Measurements from ENCODE around the gene SYNDIG1.

Gene SYNDIG1

DNA sequence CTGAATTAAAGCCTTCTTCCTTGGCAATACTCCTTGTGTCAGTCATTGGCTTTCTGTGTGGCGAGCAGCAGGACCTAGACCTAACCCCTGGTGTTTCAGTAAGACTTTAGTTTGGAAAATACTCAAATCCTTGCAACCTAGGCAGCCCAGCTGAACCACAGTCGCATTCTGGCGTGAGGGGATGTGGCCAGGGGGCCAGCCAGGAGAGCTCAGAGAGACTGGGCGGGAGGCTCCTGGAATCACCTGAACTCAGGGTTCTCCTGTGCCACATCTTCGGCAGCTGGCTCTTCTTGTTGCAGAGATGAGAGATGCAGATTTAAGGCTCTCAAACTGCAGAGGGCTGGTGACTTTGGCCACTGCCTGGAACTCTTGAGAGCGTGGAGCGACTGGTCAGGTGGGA, 102.7 kb downstream of the SYNDIG1 start:
- DNase-seq, result no peak

- no peak for DNase-seq
Observed at GRCh38 chr20:24572862-24573261, 103.4 kb downstream of the SYNDIG1 start.

DNA sequence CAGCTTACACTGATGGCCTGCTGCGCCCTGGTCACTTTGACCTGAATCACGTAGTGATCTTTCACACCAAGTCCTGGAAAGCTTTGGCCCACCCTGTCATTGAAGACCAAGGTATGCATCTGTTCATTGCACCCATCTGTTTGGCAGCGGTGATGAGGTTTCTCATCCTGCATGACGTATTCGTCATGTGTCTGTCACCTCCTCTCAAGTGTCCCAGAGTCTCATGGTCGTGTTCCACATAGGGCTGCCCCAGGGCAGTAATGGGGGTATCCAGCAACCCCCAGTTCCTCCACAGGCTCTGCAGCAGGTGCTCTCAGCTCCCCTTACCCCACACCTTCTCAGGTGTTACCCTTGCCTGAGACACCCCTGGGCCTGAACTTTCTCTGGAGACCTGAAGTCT, 104.1 kb downstream of the SYNDIG1 start:
- DNase-seq, result no peak

- DNase-seq, result no peak
Observed at GRCh38 chr20:24574307-24574706, 104.9 kb downstream of the SYNDIG1 start.

DNA sequence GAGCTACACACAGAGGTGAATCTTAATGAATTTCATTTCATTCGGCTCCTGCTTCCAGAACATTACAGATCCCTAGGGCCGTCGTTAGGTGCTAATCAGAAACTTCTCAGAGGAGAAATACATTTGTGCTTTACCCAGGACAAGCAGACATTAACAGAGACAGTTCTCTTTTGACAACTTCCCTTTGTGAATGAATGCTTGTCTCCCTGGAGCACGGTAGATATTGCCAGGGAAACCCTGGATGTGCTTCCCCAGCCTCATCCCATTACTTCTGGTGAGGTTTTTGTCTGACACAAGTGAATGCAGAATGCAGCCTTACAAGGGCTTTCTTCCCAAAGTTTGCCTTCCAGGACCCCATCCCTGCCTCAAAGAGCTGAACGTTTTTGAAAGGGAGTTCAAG, 105.4 kb downstream of the SYNDIG1 start:
- no peak for DNase-seq

DNA sequence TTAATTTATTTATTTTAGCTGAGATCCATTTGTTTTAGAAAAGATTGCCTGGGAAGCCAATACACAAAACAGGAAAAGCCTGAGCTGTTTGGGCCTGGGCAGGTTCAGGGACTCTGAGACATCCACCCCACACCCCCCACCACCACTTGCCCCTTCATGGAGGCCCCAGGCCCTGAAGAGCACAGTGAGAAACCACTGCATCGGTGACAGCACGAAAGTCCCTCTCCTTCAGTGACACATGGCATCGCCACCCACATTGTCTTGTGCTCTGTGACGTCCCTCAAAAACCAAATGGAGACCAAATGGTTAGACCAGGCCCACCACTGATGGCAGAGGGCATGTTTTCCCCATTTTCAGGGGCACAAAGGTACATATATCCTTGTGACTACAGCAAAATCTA, 106.4 kb downstream of the SYNDIG1 start:
- DNase-seq, result no peak

- DNase-seq, result no peak
Observed at GRCh38 chr20:24576447-24576846, 107.0 kb downstream of the SYNDIG1 start.

DNA sequence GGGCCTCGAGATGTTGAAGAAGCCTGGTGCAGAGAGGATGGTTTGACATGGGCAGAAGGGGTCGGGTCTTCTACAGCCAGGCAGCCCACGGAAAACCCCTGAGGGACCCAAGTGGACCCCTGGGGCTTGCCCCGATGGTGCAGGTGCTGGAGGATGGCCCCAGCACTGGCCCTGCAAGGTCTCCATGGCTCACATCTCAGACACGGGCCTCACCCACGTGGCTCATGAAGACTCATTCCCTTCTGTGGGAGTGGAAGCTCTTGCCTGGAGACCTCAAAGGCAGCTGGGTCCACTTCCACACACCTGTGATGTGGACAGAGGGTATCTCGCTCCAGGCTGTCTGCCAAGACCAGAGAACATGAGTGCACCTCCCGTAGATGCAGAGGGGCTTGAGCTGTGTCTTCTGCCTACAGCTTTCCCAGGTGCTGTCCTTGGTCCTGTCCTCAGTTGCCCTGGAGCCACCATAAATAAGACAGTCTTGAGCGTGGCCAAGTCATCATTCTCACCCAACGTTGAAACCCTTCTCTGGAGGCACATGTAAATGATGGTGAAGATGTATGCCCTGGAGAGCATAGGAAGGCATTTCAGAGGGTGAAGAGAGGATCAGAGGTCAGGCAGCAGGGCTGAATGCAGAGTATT, 108.0 kb downstream of the SYNDIG1 start:
- DNase-seq, result no peak

DNA sequence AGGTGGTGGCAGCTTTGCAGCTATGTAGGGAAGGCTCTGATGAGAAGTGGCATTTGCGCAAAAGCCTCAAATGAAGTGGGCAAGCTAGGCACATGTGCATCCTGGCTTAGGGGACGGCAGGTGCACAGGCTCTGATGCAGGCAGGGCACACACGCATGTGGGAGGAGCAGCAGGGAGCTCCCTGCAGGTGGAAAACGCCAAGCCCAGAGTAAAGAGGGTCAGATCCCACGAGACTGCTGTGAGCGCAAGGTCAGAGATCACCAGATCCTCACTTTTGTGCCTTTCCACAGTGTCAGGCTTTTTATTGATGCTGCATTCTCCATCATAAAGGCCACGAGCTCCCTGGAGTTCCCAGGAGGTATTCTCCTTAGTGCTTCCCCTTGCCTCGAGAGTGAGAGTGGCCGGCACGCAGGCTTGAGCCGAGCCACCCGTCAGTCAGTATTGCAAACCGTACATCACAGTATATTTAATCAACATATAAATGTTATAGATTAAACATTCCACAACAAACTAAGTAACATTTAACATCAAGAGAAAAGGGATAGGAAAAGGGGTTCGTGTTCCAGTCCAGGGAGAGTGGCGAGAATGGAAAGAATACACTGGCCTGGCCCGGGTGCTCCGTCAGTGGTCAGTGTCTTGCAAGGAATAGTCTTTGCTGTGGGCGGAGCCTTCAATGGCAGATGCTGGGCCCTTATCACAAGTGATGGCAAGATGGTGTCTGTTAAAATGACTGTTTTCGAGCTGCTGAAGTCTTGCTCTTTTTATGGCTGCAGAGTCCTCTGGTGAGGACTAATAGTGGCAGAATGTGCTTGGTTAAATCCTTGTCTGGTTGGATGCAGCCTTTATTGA, 109.4 kb downstream of the SYNDIG1 start:
- DNase-seq, result no peak

DNA sequence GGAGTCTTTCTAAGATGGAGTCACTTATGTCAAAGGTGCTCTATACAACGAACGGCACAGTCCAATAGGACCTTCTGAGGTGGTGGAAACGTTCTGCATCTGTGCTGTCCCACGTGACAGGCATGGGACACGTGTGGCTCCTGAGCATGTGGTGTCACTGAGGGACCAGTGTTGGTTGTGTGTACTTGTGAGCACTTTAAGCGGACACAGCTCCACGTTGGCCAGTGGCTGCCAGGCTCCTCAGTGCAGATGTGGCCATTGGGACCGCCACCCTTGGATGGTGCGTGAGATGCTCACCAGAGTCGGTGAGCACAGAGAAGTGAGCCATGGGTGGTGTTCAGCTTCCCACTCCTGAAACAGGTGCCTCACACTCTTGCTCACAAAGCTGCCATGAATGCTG, 110.0 kb downstream of the SYNDIG1 start:
- DNase-seq, result no peak

DNA sequence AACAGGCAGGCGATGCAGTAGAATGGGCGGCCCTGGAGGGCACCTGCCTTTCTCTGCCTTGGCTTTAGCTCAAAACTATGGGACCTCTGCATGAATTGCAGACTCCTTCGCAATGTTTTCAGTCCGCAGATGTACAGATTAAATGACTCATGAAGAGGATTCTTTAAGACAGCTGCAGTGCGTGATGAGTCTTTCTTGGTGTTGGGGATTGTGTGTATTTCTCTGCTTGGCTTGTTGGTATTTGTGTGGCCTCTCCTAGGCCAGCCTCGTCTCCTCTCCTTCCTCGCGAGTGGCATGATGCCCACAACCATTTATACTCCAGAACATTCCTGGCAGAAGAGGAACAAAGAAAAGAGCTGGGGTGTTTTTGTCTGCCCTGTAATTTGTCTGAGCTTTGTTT, 110.6 kb downstream of the SYNDIG1 start:
- DNase-seq, result no peak

DNA sequence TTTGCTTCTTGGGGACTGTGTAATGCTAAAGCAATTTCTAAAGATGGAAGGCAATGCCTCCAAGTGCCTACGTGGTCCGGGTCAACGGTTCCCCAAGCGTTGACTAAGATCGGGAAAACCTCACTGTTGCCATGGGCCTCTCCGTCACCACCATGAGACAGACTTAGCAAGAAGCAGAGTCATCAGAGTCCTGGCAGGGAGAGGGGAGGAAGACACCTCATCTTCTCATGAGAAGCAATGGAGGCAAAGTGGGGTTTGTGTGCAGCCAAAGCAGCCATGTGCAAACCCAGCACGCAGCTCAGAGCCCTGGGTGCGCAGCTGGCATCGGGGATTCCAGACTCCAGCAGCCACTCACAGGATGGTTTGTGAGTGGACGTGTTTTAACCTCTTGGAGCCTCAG, 111.4 kb downstream of the SYNDIG1 start:
- no peak for DNase-seq

DNA sequence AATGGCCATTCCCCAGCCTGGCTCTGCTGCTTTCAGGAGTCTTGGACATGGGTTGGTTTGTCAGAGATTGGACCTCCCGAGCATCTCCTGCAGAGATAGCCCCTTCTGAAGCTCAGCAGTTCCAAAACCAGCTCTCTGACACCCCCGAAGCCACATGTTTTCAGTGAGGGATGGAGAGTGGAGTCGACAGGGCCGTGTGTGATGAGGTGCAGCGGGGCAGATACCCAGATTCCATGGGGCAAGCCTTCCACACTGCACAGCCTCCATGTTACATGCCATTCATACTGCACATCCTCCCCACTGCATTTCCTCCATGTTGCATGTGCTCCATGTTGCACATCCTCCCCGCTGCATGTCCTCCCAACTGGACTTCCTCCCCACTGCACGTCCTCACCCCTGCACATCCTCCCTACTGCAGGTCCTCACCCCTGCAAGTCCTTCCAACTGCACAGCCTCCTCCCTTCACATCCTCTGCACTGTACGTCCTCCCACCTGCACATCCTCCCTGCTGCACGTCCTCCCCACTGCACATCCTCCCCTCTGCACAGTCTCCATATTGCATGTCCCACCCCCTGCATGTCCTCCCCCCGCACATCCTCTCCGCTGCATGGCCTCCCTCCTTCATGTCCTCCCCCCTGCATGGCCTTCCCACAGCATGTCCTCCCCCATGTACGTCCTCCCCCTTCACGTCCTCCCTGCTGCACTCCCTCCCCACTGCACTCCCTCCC, 112.2 kb downstream of the SYNDIG1 start:
- no peak for DNase-seq

GRCh38 chr20:24582373-24583168, 113.1 kb downstream of the SYNDIG1 start:
- DNase-seq, result no peak

GRCh38 chr20:24583169-24583792, 113.9 kb downstream of the SYNDIG1 start:
- no peak for DNase-seq

DNA sequence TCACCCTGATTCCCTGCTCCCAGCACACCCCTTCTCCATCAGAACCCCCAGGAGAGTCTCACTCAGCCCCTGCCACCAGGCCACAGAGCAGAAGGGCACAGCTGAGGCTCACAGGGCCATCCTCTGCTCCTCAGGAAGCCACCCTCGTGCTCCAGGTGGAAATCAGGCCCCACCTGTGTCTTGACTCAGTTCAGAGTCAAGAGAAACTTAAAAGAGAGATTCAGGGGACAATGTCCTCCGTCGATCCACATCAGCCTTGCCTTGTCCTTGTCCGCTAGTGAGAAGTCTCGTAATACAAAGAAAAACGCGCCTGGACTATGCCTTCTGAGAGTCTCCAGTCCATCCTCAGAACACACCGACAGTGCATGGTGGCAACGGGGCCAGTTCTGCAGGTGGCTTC, 114.6 kb downstream of the SYNDIG1 start:
- no peak for DNase-seq

DNA sequence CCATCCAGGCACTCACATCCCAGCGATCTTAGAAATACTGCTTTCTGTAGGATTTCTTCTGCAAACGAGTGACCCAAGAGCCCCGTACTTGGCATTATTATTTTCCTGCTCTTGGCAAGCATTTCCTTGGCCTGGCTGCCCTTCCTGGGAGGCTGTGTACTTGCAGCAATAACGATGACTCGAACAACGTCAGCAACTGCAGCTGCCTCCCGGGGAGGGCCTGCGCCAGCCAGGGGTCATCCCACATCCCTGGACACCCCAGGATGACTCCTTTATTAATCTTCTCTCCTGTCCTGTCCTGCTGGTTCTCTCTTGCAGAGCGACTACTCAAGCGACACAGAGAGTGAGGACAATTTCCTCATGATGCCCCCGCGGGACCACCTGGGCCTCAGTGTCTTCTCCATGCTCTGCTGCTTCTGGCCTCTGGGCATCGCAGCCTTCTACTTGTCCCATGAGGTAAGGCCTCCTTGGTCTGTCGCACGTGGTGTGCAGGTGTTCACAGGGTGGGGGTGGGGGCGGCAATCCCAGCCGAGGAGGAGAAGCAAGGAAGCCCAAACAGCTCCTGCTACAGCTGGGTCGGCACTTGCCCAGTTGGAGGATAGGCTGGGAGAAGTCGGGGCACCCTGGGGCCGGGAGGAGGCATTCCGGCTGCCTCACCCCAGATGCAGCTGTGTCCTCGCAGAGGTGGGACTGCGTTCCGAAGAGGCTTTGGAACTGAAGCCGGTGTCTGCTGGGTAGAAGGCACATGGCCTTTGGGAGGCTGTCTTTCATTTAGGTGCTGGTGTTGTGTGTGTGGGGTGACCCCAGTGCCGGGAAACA, 115.3 kb downstream of the SYNDIG1 start:
- no peak for DNase-seq

DNA sequence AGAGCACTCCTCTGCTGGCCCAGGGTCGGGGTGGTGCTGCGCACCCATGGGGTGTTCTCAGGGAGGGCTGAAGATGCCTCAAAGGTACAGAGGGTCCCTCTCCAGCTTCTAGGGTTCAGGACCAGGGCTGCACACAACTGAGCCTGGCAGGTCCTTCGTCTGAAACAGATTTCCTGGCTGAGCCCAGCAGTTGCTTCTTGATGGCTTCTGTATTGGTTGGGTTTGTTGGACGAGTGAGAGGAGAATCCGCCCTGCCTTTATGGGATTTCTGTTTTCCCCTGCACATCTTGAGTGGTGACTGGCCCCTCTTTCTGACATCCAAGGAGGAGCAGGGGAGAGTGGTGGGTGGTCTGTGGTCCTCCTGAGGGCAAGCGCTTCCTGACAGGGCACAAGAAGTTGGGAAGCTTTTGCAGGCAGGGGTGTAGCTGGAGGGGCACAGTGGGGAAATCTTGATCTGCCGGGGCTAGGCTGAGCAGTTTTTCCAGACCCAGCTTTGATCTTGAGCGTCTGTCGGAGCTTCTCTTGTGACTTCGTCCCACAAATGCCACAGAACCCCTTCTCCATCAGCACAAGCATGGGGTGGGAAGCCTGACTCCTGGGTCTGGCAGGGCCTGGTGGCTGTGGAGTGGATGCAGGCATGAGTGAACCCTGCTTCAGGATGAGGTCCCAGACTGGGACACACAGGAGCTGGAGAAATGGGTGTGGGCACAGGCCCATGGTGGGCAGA, 116.5 kb downstream of the SYNDIG1 start:
- no peak for DNase-seq

DNA sequence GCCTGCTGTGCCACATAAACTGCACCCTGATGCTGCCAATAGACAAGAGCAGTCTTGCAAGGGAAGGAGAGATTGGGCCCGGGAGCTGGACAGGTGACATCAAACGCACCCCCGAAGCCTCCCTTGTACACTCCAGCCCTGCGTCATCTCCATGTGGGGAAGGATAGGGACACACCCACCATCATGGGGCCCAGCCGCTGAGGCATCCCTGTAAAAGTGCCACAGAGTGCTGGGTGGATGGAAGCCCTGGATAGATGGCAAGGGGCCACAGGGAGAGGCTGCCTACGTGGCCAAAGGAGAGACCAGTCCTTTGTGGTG, 117.1 kb downstream of the SYNDIG1 start:
- no peak for DNase-seq

- DNase-seq, result no peak
Observed at GRCh38 chr20:24587384-24588046, 118.1 kb downstream of the SYNDIG1 start.
